B cell (primary cell): ENCODE data around the gene APOC3.

Experiments
- CTCF ChIP-seq: fragments of 200-600 bp; IDR thresholded peaks from one replicate; pipeline ENCODE4 v1.8.0; 2022; ENCODE audit warnings: antibody characterized with exemption, mild to moderate bottlenecking
- EZH2 ChIP-seq: IDR thresholded peaks from 2 replicates; pipeline ENCODE4 v1.6.1; 2012; ENCODE audit warnings: borderline replicate concordance, low read depth, mild to moderate bottlenecking, moderate library complexity, low read length; ENCODE audit not compliant: insufficient read depth, poor library complexity, severe bottlenecking

- TF ChIP-seq CTCF (no peak), EZH2 (no peak)
Measured at GRCh38 chr11:116830184-116830912, 641 bp downstream of the APOC3 start.
